ENCODE data around the gene OSTN. TPM values are rescaled to one million over a fixed set of nuclear protein-coding genes. Genes with fewer than 3 reads are reported as not detected.
A peak's percentile ranks its signal among the peaks of the same experiment; 100 is the strongest.

The OSTN gene
- polyA plus RNA-seq, 1 of the 3 experiments (the other 2 are of a cell fraction), result 0.02 TPM

- H3F3A ChIP-seq (replicated peaks; ENCODE audit: insufficient read depth), result peaks cover 10% of the 10 kb centered on the region
- no peak overlapping the region for H3K9ac ChIP-seq
- WGBS (ENCODE audit: low lambda C conversion rate), result 0% methylated on average over 1 of the region's 1 CpG
- H3K9me3 ChIP-seq, result no peaks in the 10 kb centered on the region
- H2AFZ ChIP-seq (ENCODE audit: low read depth), result peak overlapping the region; percentile 52; the same call in 1 of the 2 replicates
- peak overlapping the region; percentile 25; the same call in 1 of the 2 replicates for H3K4me2 ChIP-seq
- DNase-seq, result no peak
- H3K4me3 ChIP-seq (ENCODE audit: low read depth in 2 of 2, low read length in 1 of 2), result no peak overlapping the region
- H3K79me2 ChIP-seq (ENCODE audit: insufficient read depth), result no peaks in the 10 kb centered on the region
- 0 out of 2 replicates have a peak, but pooled peaks have one; percentile 46 for TF ChIP-seq FOXM1 (IDR thresholded peaks at IDR 0.05; ENCODE audit: low read depth)
- peak; percentile 76 for TF ChIP-seq TEAD4 (IDR thresholded peaks at IDR 0.05; ENCODE audit: borderline replicate concordance, insufficient read depth)
- peak; percentile 41; the same call in 1 of the 2 replicates for TF ChIP-seq NFIC (IDR thresholded peaks at IDR 0.05; ENCODE audit: borderline replicate concordance)
- TF ChIP-seq CTCF (IDR thresholded peaks at IDR 0.05), result no peak
- TF ChIP-seq FOXJ3 (CRISPR knock-in tag; IDR thresholded peaks at IDR 0.05), result no peak
- TF ChIP-seq NRF1 (IDR thresholded peaks at IDR 0.05; ENCODE audit: low read depth, low read length), result no peak
- peak; percentile 83 for TF ChIP-seq TCF12 (IDR thresholded peaks at IDR 0.05)
- peak; percentile 66; the same call in 1 of the 2 replicates for TF ChIP-seq RXRA (IDR thresholded peaks at IDR 0.05; ENCODE audit: borderline replicate concordance, low read depth)
- peak; percentile 96 for TF ChIP-seq JUND (IDR thresholded peaks at IDR 0.05)
- TF ChIP-seq GABPA (IDR thresholded peaks at IDR 0.05; ENCODE audit: low read depth), result no peak
- TF ChIP-seq SIN3A (IDR thresholded peaks at IDR 0.05; ENCODE audit: borderline replicate concordance, low read depth, low read length), result no peak
- TF ChIP-seq, protein P1, sequence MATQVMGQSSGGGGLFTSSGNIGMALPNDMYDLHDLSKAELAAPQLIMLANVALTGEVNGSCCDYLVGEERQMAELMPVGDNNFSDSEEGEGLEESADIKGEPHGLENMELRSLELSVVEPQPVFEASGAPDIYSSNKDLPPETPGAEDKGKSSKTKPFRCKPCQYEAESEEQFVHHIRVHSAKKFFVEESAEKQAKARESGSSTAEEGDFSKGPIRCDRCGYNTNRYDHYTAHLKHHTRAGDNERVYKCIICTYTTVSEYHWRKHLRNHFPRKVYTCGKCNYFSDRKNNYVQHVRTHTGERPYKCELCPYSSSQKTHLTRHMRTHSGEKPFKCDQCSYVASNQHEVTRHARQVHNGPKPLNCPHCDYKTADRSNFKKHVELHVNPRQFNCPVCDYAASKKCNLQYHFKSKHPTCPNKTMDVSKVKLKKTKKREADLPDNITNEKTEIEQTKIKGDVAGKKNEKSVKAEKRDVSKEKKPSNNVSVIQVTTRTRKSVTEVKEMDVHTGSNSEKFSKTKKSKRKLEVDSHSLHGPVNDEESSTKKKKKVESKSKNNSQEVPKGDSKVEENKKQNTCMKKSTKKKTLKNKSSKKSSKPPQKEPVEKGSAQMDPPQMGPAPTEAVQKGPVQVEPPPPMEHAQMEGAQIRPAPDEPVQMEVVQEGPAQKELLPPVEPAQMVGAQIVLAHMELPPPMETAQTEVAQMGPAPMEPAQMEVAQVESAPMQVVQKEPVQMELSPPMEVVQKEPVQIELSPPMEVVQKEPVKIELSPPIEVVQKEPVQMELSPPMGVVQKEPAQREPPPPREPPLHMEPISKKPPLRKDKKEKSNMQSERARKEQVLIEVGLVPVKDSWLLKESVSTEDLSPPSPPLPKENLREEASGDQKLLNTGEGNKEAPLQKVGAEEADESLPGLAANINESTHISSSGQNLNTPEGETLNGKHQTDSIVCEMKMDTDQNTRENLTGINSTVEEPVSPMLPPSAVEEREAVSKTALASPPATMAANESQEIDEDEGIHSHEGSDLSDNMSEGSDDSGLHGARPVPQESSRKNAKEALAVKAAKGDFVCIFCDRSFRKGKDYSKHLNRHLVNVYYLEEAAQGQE (IDR thresholded peaks at IDR 0.05; ENCODE audit: low read depth, low read length), result no peak
- peak in 1 of 2 experiments; percentile 91; a peak in 2 of 4 replicates for TF ChIP-seq EP300 (IDR thresholded peaks at IDR 0.05; ENCODE audit: borderline replicate concordance in 1 of 2, low read depth in 1 of 2, low read length in 1 of 2)
- TF ChIP-seq, protein P2, sequence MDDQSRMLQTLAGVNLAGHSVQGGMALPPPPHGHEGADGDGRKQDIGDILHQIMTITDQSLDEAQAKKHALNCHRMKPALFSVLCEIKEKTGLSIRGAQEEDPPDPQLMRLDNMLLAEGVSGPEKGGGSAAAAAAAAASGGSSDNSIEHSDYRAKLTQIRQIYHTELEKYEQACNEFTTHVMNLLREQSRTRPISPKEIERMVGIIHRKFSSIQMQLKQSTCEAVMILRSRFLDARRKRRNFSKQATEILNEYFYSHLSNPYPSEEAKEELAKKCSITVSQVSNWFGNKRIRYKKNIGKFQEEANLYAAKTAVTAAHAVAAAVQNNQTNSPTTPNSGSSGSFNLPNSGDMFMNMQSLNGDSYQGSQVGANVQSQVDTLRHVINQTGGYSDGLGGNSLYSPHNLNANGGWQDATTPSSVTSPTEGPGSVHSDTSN (IDR thresholded peaks at IDR 0.05), result peak; percentile 81
- no peak for TF ChIP-seq GATA2 (CRISPR knock-in tag; IDR thresholded peaks at IDR 0.05)
- TF ChIP-seq YY1 (IDR thresholded peaks at IDR 0.05; ENCODE audit: low read depth), result peak; percentile 74; the same call in 1 of the 2 replicates
- no peak for TF ChIP-seq RAD21 (IDR thresholded peaks at IDR 0.05; ENCODE audit: low read length)
- TF ChIP-seq POLR2AphosphoS5 (IDR thresholded peaks at IDR 0.05; ENCODE audit: low read depth, low read length), result peak; percentile 77; the same call in 1 of the 2 replicates
- peak; percentile 97 for TF ChIP-seq FOSL2 (IDR thresholded peaks at IDR 0.05; ENCODE audit: borderline replicate concordance, low read depth)
- POLR2A ChIA-PET, result no interaction called here
- CTCF ChIA-PET, result no interaction called here
- no peaks in the 10 kb centered on the region for H3K36me3 ChIP-seq (replicated peaks in 1 of 2; ENCODE audit: control insufficient read depth in 1 of 2, insufficient read depth in 2 of 2, low read length in 1 of 2)
- no peaks in the 10 kb centered on the region for H3K27me3 ChIP-seq (ENCODE audit: insufficient read depth)
- H3K27ac ChIP-seq (ENCODE audit: low read depth in 2 of 2, low read length in 1 of 2), result peak overlapping the region in 1 of 2 experiments; percentile 43; a peak in 2 of 4 replicates
- H4K20me1 ChIP-seq (ENCODE audit: insufficient read depth), result no peaks in the 10 kb centered on the region
- peaks cover 0 to 5% of the 10 kb centered on the region in 2 experiments; a peak in 1 of 4 replicates for H3K4me1 ChIP-seq (ENCODE audit: control insufficient read depth in 1 of 2, insufficient read depth in 2 of 2, low read depth in 1 of 2, low read length in 1 of 2)
- no peaks in the 10 kb centered on the region for H3K9me2 ChIP-seq
Measured at GRCh38 chr3:191246630-191247029, 47.6 kb downstream of the OSTN start.
